ENCODE measurements around the gene NABP2.

GRCh38 chr12:56234746-56235436 is 10.7 kb downstream of the NABP2 start:
- TF ChIP-seq MAX (IDR thresholded peaks at IDR 0.05) (no peak), POLR2A (IDR thresholded peaks at IDR 0.05; ENCODE audit: low read length) (no peak), CTCF (IDR thresholded peaks at IDR 0.05) (no peak), NFE2L2 (conservative IDR thresholded peaks at IDR 0.05; ENCODE audit: low read length) (no peak), USF2 (IDR thresholded peaks at IDR 0.05) (no peak), EP300 (IDR thresholded peaks at IDR 0.05) (no peak), MYC (IDR thresholded peaks at IDR 0.05; ENCODE audit: borderline replicate concordance, low read length) (no peak), ZSCAN20 (CRISPR knock-in tag; IDR thresholded peaks at IDR 0.05) (no peak)
